HG03064 (cell line): Measurements from ENCODE around the gene PRKAG3.

Experiments used
- ATAC-seq: cut with Tn5 transposase; IDR thresholded peaks from one replicate; pipeline ENCODE4 v1.9.1; 2021; ENCODE audit warnings: low read depth; ENCODE audit not compliant: unreplicated experiment

The PRKAG3 gene

DNA sequence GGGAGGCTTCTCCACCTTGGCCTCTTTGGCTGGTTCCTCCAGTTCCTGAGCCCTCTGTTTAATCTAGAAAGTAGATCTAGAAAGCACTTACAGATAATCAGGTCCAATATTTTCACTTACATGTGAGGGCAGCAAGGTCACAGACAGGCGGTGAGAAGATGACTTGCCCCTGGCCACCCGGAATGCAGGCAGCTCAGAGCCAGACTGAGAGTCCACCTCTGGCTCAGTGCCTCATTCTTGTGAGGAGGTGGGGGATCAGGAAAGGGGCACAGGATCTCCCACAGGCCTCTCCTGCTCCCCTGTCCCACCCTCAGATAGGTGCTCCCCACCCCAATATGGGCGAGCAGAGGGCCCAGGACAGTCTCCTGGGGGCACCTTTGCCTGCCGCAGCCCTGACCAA lies 33.8 kb upstream of the PRKAG3 start:
- no peak for ATAC-seq

DNA sequence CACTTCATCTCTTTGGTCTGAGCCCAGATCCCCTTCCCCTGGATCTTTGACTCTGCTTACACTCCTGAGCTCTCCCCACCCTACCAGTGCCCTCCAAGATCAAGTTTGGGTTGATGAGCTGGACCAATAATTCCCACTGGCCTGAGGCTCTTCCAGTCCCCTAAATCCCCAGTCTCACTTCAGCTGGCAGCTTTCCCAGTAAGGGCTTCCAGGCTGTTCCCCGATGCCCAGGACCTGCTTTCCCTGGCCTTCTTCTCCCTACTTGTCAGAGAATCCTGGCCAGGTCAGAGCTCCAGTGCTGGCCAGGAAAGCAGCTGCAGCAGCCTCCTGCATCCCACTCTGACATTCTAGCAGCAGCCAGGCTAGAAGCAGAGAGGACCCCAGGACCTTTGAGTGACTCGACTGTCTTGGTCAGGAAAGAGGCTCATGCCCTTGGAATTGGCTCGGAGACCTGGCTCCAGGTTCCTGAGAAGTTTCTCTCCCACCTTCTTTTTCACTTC lies 31.5 kb upstream of the PRKAG3 start:
- no peak for ATAC-seq

GRCh38 chr2:218861645-218862318 lies 30.2 kb upstream of the PRKAG3 start:
- no peak for ATAC-seq

DNA sequence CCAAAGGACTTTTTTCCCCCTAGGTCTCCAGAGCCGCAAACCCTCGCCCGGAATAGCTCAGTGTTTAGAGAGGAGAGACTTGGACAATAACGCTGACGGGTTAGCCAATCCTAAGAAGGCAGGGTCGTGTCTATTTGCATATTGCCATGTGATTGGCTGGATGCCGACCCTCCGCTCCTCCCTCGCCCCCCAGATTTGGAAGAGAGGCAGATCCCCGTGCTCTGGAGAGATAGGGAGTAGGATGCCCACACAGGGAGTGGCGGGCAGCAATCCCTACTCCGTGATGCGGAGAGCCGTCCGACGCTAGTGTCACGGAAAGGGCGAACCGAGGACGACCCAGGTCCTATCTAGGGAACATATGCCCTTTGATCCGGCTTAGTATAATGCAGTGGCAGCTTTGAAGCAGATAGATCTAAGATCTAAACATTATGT lies 29.4 kb upstream of the PRKAG3 start:
- ATAC-seq: no peak

GRCh38 chr2:218859988-218860831 lies 28.6 kb upstream of the PRKAG3 start:
- no peak for ATAC-seq

- no peak for ATAC-seq
Observed at GRCh38 chr2:218859556-218859987, 28.0 kb upstream of the PRKAG3 start, which contains the start of gene WNT6. WNT6 (plus strand) TSS chr2:218859805; CDS start chr2:218860038, 233 bp downstream.

GRCh38 chr2:218858671-218859555 lies 27.3 kb upstream of the PRKAG3 start:
- no peak for ATAC-seq

DNA sequence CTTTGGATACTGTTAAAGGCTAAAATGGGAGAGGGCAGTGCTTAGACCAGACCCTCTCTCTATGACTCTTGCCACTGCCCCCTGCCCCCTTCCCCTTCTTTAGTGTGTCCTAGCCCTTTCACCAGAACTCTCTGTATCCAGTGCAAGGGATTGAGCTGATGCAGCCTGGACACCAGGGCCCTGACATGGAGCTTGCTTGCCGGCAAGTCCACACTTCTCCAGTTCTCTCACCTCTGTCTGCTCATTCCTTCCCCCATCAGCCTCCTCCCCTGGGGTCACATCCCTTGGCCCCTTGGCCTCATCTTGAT lies 26.5 kb upstream of the PRKAG3 start:
- no peak for ATAC-seq

- no peak for ATAC-seq
Observed at GRCh38 chr2:218857371-218858137, 26.0 kb upstream of the PRKAG3 start.

- no peak for ATAC-seq
Observed at GRCh38 chr2:218856896-218857243, 25.3 kb upstream of the PRKAG3 start.

DNA sequence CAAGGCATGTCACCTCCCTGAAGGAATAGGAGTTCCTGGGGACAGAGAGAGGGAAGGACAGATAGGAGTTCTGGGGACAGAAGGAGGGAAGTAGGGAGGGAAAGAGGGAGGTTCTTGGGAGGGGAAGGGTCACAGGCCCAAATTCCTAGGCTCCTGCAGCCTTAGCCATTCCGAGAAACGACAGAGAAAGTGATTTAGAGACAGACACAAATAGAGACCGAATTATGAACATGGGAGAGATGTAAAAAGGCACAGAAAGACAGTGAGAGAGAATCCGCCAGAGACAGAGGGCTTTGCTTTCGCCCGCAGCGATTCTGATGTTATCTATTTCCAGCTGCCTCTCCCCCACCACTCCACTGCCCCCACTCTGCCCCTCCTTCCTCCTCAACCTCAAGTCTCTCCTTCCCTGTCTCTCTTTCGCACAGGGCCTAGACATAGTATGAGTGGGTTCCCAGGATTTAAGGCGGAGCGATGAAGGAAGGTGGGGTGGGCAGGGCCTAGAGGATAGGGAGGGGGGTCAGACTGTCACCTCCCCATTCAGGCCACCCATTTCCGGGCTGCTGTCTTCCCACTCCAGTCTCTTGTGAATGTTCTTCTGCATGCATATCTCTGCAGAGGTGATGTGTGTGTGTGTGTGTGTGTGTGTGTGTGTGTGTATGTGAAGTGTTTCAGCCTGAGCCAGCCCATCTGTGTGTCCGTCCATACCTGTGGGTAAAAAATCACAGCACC lies 24.7 kb upstream of the PRKAG3 start:
- no peak for ATAC-seq

DNA sequence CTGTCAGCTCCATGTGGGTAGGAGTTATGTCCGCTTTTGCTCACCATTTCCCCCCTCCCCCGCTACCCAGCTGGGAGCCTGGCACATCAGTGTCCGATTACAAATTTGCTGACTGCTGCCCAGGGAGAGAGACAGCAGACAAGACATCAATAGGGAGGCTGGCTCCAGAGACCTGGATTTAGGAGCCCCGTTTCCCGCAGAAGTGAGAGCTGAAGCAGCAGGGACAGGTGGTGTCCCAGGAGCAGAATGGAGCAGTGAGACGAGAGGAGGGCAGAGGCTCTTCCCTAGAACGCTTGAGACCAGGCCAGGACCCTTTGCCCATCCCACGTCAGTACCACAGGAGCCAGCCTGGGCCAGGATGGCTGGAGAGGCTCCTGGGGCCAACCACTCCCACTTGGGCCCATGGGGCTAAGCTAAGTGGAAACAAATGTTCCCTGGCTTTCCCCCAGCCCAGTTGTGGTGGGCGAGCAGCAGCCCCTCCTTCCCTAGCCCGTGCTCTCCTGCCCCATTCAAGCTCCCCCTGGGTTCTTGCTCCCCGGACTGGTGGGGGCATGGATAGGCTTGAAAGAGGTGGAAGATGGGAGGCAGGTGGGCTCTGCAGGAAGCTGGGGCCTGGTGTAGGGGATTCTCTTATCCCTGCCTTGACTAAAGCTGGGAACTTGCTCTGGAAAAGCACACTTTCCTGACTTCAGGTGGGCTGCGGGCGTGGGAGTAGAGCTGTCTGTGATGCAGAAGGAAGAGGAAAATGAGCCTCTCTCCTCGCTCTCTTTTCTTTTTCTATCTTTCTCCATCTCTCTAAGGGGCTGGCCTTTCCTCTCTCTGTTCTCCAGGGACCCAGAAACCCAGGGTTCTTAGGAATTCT lies 23.9 kb upstream of the PRKAG3 start:
- ATAC-seq: no peak

- no peak for ATAC-seq
Observed at GRCh38 chr2:218854860-218855259, 23.3 kb upstream of the PRKAG3 start.

- ATAC-seq: no peak
Observed at GRCh38 chr2:218853766-218854165, 22.2 kb upstream of the PRKAG3 start.

- ATAC-seq: no peak
Observed at GRCh38 chr2:218852911-218853667, 21.5 kb upstream of the PRKAG3 start.

DNA sequence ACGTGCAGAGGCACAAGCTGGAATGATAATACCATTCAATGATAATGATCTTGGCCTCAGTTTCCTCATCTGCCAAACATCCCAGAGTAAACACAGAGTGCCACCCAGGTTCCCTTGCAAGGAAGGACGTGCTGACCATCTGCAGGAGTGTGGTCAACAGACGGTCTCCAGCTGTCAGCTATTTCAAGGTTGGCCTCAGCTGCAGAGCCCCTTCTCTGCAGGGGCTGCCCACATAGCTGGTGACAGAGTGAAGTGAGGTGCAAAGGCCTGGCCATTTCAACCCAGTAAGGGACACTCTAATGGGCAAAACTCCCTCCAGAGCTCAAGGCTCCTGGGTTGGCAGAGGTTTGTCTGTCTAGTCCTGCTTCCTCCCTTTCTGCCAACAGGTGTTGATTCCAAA lies 19.7 kb upstream of the PRKAG3 start:
- ATAC-seq: no peak

DNA sequence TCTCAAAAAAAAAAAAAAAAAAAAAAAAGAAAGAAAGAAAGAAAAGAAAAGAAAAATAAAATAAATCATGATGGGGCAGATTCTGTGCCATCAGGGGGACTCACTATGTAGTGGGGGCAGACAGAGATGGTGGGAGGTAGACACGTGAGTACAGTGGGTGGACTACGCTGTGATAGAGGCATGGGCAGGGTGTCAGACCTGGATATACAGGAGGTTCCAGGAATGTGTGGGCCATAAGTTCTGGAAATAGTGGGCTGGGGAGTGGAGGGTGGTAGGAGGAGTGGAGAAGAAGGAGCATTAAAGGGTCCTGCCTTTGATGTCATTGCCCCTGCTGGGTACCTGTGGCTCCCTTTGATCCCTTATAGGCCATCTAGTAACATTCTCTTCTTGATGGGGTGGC lies 19.2 kb upstream of the PRKAG3 start:
- no peak for ATAC-seq

DNA sequence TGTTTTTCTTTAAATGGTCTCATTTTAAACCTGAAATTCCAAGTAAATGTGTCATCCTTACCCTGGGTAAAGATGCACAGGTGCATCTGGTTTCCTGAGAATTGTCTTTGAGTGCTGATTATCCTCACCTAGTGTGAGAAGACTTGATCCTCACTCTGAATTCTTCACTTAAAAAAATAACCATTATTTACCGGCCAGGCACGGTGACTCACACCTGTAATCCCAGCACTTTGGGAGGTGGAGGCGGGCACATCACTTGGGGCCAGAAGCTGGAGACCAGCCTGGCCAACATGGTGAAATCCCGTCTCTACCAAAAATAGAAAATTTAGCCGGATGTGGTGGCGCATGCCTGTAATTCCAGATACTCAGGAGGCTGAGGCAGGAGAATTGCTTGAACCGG lies 18.1 kb upstream of the PRKAG3 start:
- no peak for ATAC-seq
